Sigmoid colon (tissue), 3 donors: Measurements from ENCODE around the gene FARP2.

ENCODE experiments used
- POLR2A ChIP-seq, 2 donors: fragments of 450-650 bp; IDR thresholded peaks; one replicate each; pipeline ENCODE4 v1.6.1; 2016; ENCODE audit warnings: antibody characterized with exemption in 2 of 2, mild to moderate bottlenecking in 2 of 2, moderate library complexity in 2 of 2
- TF ChIP-seq, protein P1 (sequence below), 4 experiments: fragments of 450-650 bp in 3 of 4; fragments of 200-600 bp in 1 of 4; IDR thresholded peaks; one replicate each; pipeline ENCODE4 v1.5.1; 2016 to 2019; ENCODE audit warnings: antibody characterized with exemption in 4 of 4, mild to moderate bottlenecking in 3 of 4, moderate library complexity in 2 of 4

DNA sequence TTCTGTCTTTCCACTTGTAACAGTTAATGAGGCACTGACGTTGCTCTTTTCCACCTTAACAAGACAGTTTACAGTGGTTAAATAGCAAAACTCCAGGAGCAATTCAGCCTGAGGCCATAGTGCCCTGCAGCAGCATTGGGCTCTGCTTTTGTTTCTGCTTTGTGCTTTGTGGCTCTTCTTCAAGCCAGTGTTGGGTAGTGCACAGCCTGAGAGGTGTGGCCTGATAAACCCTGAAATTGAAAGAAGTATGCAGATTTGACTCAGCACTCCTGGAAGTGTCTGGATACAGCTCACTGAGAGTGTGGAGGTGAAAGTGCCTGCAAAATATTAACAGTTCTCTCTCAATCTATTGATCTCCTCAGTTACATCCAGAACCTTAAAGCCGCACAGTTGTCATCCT, 89.3 kb downstream of the FARP2 start:
- TF ChIP-seq, protein P1, sequence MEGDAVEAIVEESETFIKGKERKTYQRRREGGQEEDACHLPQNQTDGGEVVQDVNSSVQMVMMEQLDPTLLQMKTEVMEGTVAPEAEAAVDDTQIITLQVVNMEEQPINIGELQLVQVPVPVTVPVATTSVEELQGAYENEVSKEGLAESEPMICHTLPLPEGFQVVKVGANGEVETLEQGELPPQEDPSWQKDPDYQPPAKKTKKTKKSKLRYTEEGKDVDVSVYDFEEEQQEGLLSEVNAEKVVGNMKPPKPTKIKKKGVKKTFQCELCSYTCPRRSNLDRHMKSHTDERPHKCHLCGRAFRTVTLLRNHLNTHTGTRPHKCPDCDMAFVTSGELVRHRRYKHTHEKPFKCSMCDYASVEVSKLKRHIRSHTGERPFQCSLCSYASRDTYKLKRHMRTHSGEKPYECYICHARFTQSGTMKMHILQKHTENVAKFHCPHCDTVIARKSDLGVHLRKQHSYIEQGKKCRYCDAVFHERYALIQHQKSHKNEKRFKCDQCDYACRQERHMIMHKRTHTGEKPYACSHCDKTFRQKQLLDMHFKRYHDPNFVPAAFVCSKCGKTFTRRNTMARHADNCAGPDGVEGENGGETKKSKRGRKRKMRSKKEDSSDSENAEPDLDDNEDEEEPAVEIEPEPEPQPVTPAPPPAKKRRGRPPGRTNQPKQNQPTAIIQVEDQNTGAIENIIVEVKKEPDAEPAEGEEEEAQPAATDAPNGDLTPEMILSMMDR (IDR thresholded peaks at IDR 0.05), result no peak
- TF ChIP-seq POLR2A (IDR thresholded peaks at IDR 0.05), result no peak
